ENCODE measurements around the gene CHRND.

CHRND gene

DNA sequence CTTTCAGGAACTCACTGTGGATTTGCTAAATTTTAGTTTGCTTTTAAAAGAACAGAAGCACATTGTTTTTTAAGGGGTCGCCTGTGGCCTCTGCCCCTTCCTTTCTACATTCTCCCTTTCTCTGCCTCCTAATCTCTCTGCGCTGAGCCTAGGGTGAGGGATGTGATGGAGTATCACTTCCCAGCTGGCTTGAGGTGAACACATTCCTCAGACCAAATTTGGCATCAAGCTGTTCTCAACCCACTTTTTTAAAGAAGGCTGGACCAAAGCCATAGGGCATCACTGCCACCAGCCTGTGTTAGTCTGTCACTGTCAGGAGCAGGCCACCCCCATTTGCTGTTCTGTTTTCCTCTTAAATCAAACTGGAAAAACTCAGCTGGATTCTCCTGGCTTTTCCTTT lies 51.9 kb downstream of the CHRND start:
- no peak for DNase-seq

GRCh38 chr2:232578626-232579025 lies 52.7 kb downstream of the CHRND start:
- DNase-seq = no peak

DNA sequence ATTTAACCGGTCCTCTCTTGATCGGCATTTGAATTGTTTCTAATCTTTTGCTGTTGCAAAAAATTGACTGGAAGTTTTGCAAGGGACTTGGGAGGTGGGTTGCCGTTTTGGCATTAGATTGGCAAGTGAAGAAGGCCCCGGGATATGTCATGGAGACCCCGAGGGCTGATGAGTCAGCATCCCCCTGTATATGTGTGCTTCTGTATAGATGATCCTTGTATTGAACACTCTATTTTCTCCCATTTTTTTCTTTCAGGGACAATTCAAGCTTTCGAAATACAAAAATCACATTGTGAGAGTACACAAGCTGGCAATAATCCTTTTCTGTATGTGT lies 54.7 kb downstream of the CHRND start:
- DNase-seq = no peak

DNA sequence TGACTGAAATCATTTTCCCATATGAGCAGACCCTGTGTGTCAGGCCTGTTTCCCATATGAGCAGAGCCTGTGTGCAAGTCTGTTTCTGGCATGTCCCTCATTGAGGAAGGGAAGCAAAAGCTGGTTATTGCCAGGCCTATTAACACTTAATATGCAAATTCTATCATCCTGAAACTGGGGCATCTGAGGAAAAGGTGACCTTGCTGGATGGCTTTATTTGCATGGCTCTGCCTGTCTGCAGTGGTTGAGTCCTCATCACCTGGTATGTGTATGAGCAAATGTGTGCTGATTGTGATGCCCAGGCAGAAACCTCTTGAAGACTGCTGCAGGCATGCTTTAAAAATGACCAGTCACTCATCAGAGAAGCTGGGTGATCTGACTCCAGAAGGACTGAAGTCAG lies 55.8 kb downstream of the CHRND start:
- no peak for DNase-seq

GRCh38 chr2:232584238-232584637 lies 58.3 kb downstream of the CHRND start:
- DNase-seq = no peak
